Non-pigmented ciliary epithelial cell (primary cell): Measurements from ENCODE around the gene FAF2.
A peak's percentile ranks its signal among the peaks of the same experiment; 100 is the strongest.
"Not testable (repeated sequence)": the region's sequence is repeated elsewhere in the genome, so short reads cannot be mapped to it uniquely, and the experiment has no call there.

Experiments
- DNase-seq: peaks from one replicate; pipeline ENCODE4 v3.0.0-alpha.2; 2010; ENCODE audit warnings: low read depth

Gene FAF2

GRCh38 chr5:176458904-176459561 lies 10.8 kb downstream of the FAF2 start:
- no peak for DNase-seq

GRCh38 chr5:176461349-176461748 lies 13.2 kb downstream of the FAF2 start:
- DNase-seq, result no peak

GRCh38 chr5:176463113-176463764 lies 15.1 kb downstream of the FAF2 start:
- no peak for DNase-seq

GRCh38 chr5:176466245-176466871 lies 18.2 kb downstream of the FAF2 start:
- peak; percentile 14 for DNase-seq

- DNase-seq, result no peak
Measured at GRCh38 chr5:176469296-176469695, 21.1 kb downstream of the FAF2 start.

- no peak for DNase-seq
Measured at GRCh38 chr5:176470539-176470938, 22.4 kb downstream of the FAF2 start.

GRCh38 chr5:176471098-176471497 lies 22.9 kb downstream of the FAF2 start:
- no peak for DNase-seq

GRCh38 chr5:176473335-176474006 lies 25.3 kb downstream of the FAF2 start:
- DNase-seq, result no peak

- DNase-seq, result no peak
Measured at GRCh38 chr5:176474476-176474875, 26.3 kb downstream of the FAF2 start.

GRCh38 chr5:176481711-176482110 lies 33.5 kb downstream of the FAF2 start:
- no peak for DNase-seq

- DNase-seq, result no peak
Measured at GRCh38 chr5:176485176-176485575, 37.0 kb downstream of the FAF2 start.

GRCh38 chr5:176486189-176486757 lies 38.1 kb downstream of the FAF2 start:
- no peak for DNase-seq

- DNase-seq, result not testable (repeated sequence)
Measured at GRCh38 chr5:176487160-176487559, 39.0 kb downstream of the FAF2 start.

GRCh38 chr5:176489077-176489476 lies 40.9 kb downstream of the FAF2 start:
- no peak for DNase-seq

- no peak for DNase-seq
Measured at GRCh38 chr5:176490301-176490700, 42.1 kb downstream of the FAF2 start.

- DNase-seq, result no peak
Measured at GRCh38 chr5:176491101-176491502, 42.9 kb downstream of the FAF2 start.

GRCh38 chr5:176491901-176492300 lies 43.7 kb downstream of the FAF2 start:
- no peak for DNase-seq

GRCh38 chr5:176492431-176492830 lies 44.2 kb downstream of the FAF2 start:
- DNase-seq, result peak; percentile 46

- no peak for DNase-seq
Measured at GRCh38 chr5:176497852-176498251, 49.7 kb downstream of the FAF2 start.

- no peak for DNase-seq
Measured at GRCh38 chr5:176499273-176499672, 51.1 kb downstream of the FAF2 start.

- DNase-seq, result no peak
Measured at GRCh38 chr5:176500511-176500910, 52.3 kb downstream of the FAF2 start.

GRCh38 chr5:176501333-176501732 lies 53.1 kb downstream of the FAF2 start:
- peak; percentile 54 for DNase-seq

GRCh38 chr5:176503496-176503895 lies 55.3 kb downstream of the FAF2 start:
- no peak for DNase-seq
